ENCODE results near the gene GPHA2.

The GPHA2 gene

DNA sequence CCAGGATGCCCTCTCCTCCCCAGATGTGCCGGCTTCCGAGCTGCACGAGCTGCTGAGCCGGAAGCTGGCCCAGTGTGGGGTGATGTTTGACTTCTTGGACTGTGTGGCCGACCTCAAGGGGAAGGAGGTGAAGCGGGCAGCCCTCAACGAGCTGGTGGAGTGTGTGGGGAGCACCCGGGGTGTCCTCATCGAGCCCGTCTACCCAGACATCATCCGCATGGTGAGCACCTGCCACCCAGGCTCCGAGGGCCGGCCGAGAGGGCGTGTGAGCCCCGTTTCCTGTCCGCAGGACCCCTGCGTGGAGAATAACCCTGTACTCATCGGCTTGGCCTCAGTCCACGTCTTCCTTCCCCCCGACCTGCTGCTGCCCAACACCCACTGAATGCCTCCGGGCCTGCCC is 9.0 kb downstream of the GPHA2 start:
- TF ChIP-seq CTCF (IDR thresholded peaks at IDR 0.05; ENCODE audit: low read depth, low read length, missing control alignments), result no peak
- H3K27me3 ChIP-seq (replicated peaks), result no peaks in the 10 kb centered on the region
- DNase-seq, result no peak
- H3K4me3 ChIP-seq (ENCODE audit: low read depth, low read length), result no peak overlapping the region
- in situ Hi-C loops (cut with HindIII; ENCODE audit: low pct_ligation_motif_present, low sequenced_read_pairs), result no loop called here
- peaks cover 37% of the 10 kb centered on the region for H3K36me3 ChIP-seq (replicated peaks)
- H3K27ac ChIP-seq, result no peak overlapping the region

GRCh38 chr11:64925536-64926436 is 9.9 kb downstream of the GPHA2 start:
- in situ Hi-C loops (cut with HindIII; ENCODE audit: low pct_ligation_motif_present, low sequenced_read_pairs), result no loop called here
- no peak for TF ChIP-seq CTCF (IDR thresholded peaks at IDR 0.05; ENCODE audit: low read depth, low read length, missing control alignments)
- Histone ChIP-seq H3K36me3 (replicated peaks) (peaks cover 29% of the 10 kb centered on the region), H3K27ac (no peak overlapping the region), H3K27me3 (replicated peaks) (no peaks in the 10 kb centered on the region), H3K4me3 (ENCODE audit: low read depth, low read length) (peak overlapping the region; percentile 75)
- DNase-seq, result no peak

- Histone ChIP-seq H3K27ac (peak overlapping the region; percentile 78), H3K36me3 (replicated peaks) (peaks cover 21% of the 10 kb centered on the region), H3K27me3 (replicated peaks) (no peaks in the 10 kb centered on the region), H3K4me3 (ENCODE audit: low read depth, low read length) (peak overlapping the region; percentile 75)
- in situ Hi-C loops (cut with HindIII; ENCODE audit: low pct_ligation_motif_present, low sequenced_read_pairs), result no loop called here
- no peak for TF ChIP-seq CTCF (IDR thresholded peaks at IDR 0.05; ENCODE audit: low read depth, low read length, missing control alignments)
- DNase-seq, result no peak
These were observed 10.8 kb downstream of the GPHA2 start for GRCh38 chr11:64924910-64925284.

DNA sequence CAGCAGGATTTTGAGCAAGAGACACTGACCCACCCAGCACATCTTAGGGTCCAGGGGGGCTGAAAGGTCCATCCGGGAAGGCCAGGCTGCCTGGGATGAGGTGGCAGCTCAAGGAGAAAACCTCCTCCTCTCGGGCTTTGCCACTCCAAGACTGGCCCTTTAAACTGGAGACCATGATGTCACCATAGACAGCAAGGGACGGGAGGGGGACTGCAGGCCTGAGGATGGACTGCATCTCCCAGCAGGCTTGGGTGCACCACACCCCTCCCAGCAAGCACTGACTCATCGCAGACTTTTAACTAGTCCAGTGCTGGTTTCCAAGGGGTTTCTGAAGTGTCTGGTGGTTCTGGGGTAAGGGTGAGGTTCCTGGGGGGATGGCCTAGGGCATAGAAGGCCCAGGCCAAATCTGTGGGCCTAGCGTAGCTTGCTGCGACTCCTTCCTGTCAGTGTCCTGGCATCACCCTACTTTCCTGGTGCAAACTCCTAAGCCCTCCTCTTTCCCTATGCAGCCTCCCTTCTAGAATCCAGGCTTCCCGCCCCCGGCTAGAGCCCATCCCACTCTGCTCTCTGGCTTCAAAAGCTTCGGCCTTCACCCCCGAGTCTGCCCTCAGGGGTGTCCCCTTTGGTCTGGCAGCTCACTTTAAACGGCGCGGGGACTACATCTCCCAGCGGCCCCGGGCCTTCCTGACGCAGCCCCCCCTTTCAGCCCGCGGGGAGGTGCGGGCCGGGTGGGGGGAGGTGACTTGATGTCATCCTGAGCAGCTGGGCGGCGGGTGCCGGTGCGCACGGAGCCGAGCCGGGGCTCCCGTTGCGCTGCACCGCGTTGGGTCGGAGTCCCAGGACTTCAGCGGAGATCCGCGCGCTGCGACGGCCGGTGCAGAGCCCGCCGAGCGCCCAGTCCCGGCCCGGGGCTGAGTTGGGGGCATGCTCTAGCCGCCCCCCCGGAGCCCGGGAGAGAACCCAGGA is 11.5 kb downstream of the GPHA2 start, which contains the start of gene PPP2R5B:
Gene PPP2R5B (plus strand): TSS at position 746 of the 966 bp plus-strand sequence. CDS start 1,046 bp downstream, outside the sequence.
- peaks cover 15% of the 10 kb centered on the region for H3K36me3 ChIP-seq (replicated peaks)

More for the DNA sequence above, 11.5 kb downstream of the GPHA2 start, which contains the start of gene PPP2R5B:
- Histone ChIP-seq H3K27me3 (replicated peaks) (no peaks in the 10 kb centered on the region), H3K4me3 (ENCODE audit: low read depth, low read length) (peak within 1 kb of the TSS; percentile 75), H3K27ac (peak within 1 kb of the TSS; percentile 78)
- in situ Hi-C loops (cut with HindIII; ENCODE audit: low pct_ligation_motif_present, low sequenced_read_pairs), result no loop called here
- no peak for TF ChIP-seq CTCF (IDR thresholded peaks at IDR 0.05; ENCODE audit: low read depth, low read length, missing control alignments)
- DNase-seq, result peak; percentile 94
